ENCODE measurements around the gene RAB30. TPM values are rescaled to one million over a fixed set of nuclear protein-coding genes. Genes with fewer than 3 reads are reported as not detected.
"Not testable (repeated sequence)": the region's sequence is repeated elsewhere in the genome, so short reads cannot be mapped to it uniquely, and the experiment has no call there.

RAB30 gene
- total and polyA plus RNA-seq, 12 donors: 2.5 to 29.4 (median 21.7) TPM

DNA sequence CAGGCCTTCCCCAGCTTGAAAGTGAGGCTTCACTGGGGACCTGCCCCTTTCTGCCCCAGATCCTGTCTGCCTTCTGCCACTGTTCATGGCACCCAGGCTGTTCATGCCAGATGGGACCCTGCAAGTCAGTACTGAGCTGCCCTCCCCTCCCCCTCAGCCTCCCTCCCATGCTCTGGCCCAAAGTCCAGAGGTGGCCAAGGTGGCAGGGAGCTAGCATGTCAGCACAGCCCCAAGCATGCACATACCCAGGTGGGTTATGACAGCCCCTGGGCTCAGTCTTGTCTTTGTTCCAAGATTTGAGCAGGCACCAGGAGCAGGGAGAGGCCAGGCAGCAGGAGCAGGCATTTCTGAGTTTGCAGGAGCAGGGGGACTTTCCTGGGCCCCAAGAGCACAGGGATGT, 126.0 kb downstream of the RAB30 start:
- Histone ChIP-seq H3K4me1 (no peaks in the 10 kb centered on the region), H3K27ac (no peak overlapping the region), H3K36me3 (no peaks in the 10 kb centered on the region), H3K4me3 (no peak overlapping the region), H3K9me3 (peaks cover 0 to 16% (median 0%) of the 10 kb centered on the region in 11 donors), H3K27me3 (no peaks in the 10 kb centered on the region)
- DNase-seq (no peak), ATAC-seq (no peak)
- TF ChIP-seq, protein P1, sequence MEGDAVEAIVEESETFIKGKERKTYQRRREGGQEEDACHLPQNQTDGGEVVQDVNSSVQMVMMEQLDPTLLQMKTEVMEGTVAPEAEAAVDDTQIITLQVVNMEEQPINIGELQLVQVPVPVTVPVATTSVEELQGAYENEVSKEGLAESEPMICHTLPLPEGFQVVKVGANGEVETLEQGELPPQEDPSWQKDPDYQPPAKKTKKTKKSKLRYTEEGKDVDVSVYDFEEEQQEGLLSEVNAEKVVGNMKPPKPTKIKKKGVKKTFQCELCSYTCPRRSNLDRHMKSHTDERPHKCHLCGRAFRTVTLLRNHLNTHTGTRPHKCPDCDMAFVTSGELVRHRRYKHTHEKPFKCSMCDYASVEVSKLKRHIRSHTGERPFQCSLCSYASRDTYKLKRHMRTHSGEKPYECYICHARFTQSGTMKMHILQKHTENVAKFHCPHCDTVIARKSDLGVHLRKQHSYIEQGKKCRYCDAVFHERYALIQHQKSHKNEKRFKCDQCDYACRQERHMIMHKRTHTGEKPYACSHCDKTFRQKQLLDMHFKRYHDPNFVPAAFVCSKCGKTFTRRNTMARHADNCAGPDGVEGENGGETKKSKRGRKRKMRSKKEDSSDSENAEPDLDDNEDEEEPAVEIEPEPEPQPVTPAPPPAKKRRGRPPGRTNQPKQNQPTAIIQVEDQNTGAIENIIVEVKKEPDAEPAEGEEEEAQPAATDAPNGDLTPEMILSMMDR (IDR thresholded peaks at IDR 0.05): no peak
- intact Hi-C loops (cut with DNase I): no loop called here

DNA sequence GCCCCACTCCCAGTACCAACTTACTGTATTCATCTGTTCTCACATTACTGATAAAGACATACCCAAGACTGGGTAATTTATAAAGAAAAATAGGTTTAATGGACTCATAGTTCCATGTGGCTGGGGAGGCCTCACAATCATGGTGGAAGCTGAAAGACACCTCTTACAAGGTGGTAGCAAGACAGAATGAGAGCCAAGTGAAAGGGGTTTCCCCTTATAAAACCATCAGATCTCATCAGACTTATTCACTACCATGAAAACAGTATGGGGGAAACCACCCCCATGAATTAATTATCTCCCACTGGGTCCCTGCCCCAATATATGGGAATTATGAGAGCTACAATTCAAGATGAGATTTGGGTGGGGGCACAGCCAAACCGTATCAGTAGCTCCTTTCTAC, 126.7 kb downstream of the RAB30 start:
- H3K27ac ChIP-seq; DNase-seq; H3K4me1 ChIP-seq; H3K9me3 ChIP-seq; H3K27me3 ChIP-seq; ATAC-seq; H3K36me3 ChIP-seq; intact Hi-C loops (cut with DNase I); H3K4me3 ChIP-seq: not testable (repeated sequence)
- WGBS, 2 donors: 81 to 82% methylated on average over 1 of the region's 1 CpG

DNA sequence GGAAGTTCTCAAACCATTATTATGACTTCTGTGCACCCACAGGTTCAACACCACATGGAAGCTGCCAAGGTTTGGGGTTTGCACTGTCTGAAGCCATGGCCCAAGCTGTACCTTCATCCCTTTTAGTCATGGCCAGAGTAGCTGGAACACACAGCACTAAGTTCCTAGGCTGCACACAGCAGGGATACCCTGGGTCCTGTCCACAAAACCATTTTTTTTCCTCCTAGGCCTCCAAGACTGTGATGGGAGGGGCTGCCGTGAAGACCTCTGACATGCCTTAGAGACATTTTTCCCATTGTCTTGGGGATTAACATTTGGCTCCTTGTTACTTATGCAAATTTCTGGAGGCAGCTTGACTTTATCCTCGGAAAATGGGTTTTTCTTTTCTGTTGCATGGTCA, 127.5 kb downstream of the RAB30 start:
- Histone ChIP-seq H3K27me3 (no peaks in the 10 kb centered on the region), H3K4me1 (no peaks in the 10 kb centered on the region), H3K4me3 (no peak overlapping the region), H3K27ac (no peak overlapping the region), H3K36me3 (no peaks in the 10 kb centered on the region), H3K9me3 (peaks cover 0 to 2% (median 0%) of the 10 kb centered on the region in 11 donors)
- WGBS, 2 donors: 74 to 79% methylated on average over 2 of the region's 2 CpGs
- DNase-seq (no peak), ATAC-seq (no peak)
- intact Hi-C loops (cut with DNase I): no loop called here
- TF ChIP-seq, protein P1 (IDR thresholded peaks at IDR 0.05): no peak

DNA sequence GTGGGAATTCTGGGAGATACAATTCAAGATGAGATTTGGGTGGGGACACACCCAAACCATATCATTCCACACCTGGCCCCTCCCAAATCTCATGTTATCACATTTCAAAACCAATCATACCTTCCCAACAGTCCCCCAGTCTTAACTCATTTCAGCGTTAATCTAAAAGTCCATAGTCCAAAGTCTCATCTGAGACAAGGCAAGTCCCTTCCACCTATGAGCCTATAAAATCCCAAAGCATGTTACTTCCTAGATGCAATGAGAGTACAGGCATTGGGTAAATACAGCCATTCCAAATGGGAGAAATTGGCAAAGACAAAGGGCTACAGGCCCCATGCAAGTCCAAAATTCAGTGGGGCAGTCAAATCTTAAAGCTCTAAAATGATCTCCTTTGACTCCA, 128.3 kb downstream of the RAB30 start:
- H3K27ac ChIP-seq; H3K4me1 ChIP-seq; ATAC-seq; H3K36me3 ChIP-seq; DNase-seq; intact Hi-C loops (cut with DNase I); H3K9me3 ChIP-seq; H3K27me3 ChIP-seq; H3K4me3 ChIP-seq: not testable (repeated sequence)
- 98 to 100% methylated on average over 1 of the region's 1 CpG for WGBS, 2 donors

DNA sequence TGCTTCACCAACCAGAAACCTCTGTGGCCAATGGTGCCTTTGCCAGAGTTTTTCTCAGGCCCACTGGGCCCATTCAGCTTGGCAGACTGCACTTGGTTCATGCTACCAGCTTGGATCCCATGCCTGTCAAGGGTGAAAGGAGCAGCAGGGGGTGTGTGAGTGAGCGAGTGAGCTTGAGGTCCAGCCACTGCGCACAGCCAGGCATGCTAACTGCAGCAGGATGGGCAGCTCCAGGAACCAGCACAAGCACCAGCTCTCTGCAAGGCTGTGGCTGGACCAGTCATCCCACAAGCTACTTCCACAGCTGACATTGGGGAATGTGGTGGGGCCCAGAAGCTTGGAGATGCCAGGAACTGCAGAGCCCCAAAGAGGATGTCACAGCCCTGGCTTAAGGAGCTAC, 129.3 kb downstream of the RAB30 start:
- intact Hi-C loops (cut with DNase I): no loop called here
- ATAC-seq: no peak
- Histone ChIP-seq H3K4me3 (no peak overlapping the region), H3K9me3 (no peaks in the 10 kb centered on the region), H3K27me3 (no peaks in the 10 kb centered on the region), H3K36me3 (no peaks in the 10 kb centered on the region), H3K4me1 (no peaks in the 10 kb centered on the region), H3K27ac (no peak overlapping the region)
- TF ChIP-seq, protein P1 (IDR thresholded peaks at IDR 0.05): no peak
- 96% methylated on average over 2 of the region's 2 CpGs for WGBS, 2 donors
- no peak for DNase-seq

DNA sequence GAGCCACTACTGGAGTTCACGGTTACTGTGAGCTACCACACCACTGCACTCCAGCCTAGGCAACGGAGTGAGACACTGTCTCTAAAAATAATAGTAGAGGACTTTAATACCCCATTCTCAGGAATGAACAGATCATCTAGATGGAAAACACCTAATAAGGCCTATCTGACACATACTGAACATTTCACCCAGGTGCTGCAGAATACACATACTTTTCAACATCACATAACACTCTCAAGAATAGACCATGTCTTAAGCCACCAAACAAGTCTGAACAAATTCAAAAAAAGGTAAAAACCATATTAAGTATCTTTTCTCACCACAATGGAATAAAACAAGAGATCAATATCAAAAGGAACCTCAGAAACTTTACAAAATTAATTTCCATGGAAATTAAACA, 132.2 kb downstream of the RAB30 start:
- 96 to 98% methylated on average over 2 of the region's 2 CpGs for whole genome bisulfite sequencing, 2 donors
- intact Hi-C loops (cut with DNase I): no loop called here

More for the DNA sequence above, 132.2 kb downstream of the RAB30 start:
- H3K4me1 ChIP-seq: no peaks in the 10 kb centered on the region
- no peaks in the 10 kb centered on the region for H3K36me3 ChIP-seq
- TF ChIP-seq, protein P1 (IDR thresholded peaks at IDR 0.05): no peak
- DNase-seq (no peak), ATAC-seq (no peak)
- H3K27ac ChIP-seq: no peak overlapping the region
- H3K4me3 ChIP-seq: no peak overlapping the region
- H3K27me3 ChIP-seq: no peaks in the 10 kb centered on the region
- H3K9me3 ChIP-seq: no peaks in the 10 kb centered on the region

Measured in heart right ventricle (tissue), 16 donors.